GM12878 (cell line): ENCODE data around the gene LRRC27. TPM values are rescaled to one million over a fixed set of nuclear protein-coding genes. Genes with fewer than 3 reads are reported as not detected.

ENCODE experiments used
- ATAC-seq: fragments of 200-7000 bp; cut with Tn5 transposase; 3 replicates; pipeline ENCODE4 v1.9.1; 2020; ENCODE audit warnings: mild to moderate bottlenecking, moderate library complexity
- BruUV-seq: library from RNA; stranded (reverse); fragments of 400-500 nt; replicated peaks from 2 replicates; lab custom pipeline; 2021; lab: Mats Ljungman, UMichigan
- CTCF ChIA-PET: fragments of 300-600 bp; sonication (Branson Sonifier 250); formaldehyde crosslinking; extraction: SDS; loops from one replicate; lab custom pipeline; 2021; ENCODE audit warnings: inconsistent platforms; lab: Yijun Ruan, JAX
- POLR2A ChIA-PET: fragments of 350-600 bp; formaldehyde crosslinking; extraction: SDS; loops from one replicate; lab custom pipeline; 2021; ENCODE audit warnings: inconsistent platforms; lab: Charles Lee
- RAD21 ChIA-PET: fragments of 300-600 bp; sonication (Branson Sonifier 250); formaldehyde crosslinking; loops from one replicate; lab custom pipeline; 2023; ENCODE audit warnings: antibody characterized with exemption; ENCODE audit not compliant: unreplicated experiment; lab: Charles Lee
- SMC1A ChIA-PET: fragments of 300-600 bp; sonication (Branson Sonifier 250); formaldehyde crosslinking; loops from one replicate; lab custom pipeline; 2023; ENCODE audit not compliant: unreplicated experiment, uncharacterized antibody; lab: Charles Lee
- DNase-seq: peaks from one replicate; pipeline ENCODE4 v3.0.0-alpha.2; 2011; ENCODE audit warnings: low read depth, low spot score
- FAIRE-seq: peaks from 3 replicates; lab custom pipeline; 2011; peaks lifted over from hg19 to GRCh38; lab: Jason Lieb, UNC
- H2AFZ ChIP-seq: 2 replicates; pipeline ENCODE4 v1.6.0; 2011; ENCODE audit warnings: low read depth, low read length, control low read depth; ENCODE audit not compliant: control insufficient read depth
- H3K27ac ChIP-seq: 2 replicates; pipeline ENCODE4 v1.5.1; 2011; ENCODE audit warnings: control low read depth; ENCODE audit not compliant: control insufficient read depth, insufficient read depth
- H3K27me3 ChIP-seq, 2 experiments: replicated peaks in 1 of 2; 2 replicates each; pipeline versions ENCODE4 v1.6.0 to v1.6.1; 2011; ENCODE audit warnings: low read length in 1 of 2; ENCODE audit not compliant: control insufficient read depth in 2 of 2, insufficient read depth in 2 of 2
- H3K36me3 ChIP-seq, 2 experiments: 2 replicates each; pipeline ENCODE4 v1.5.1; 2011; ENCODE audit warnings: low read length in 1 of 2; ENCODE audit not compliant: control insufficient read depth in 2 of 2, insufficient read depth in 2 of 2
- H3K4me1 ChIP-seq: 2 replicates; pipeline ENCODE4 v1.6.1; 2011; ENCODE audit warnings: mild to moderate bottlenecking, low read length, moderate library complexity, mixed read lengths; ENCODE audit not compliant: control insufficient read depth, insufficient read depth
- H3K4me2 ChIP-seq: 2 replicates; pipeline ENCODE4 v1.6.0; 2011; ENCODE audit warnings: control low read depth; ENCODE audit not compliant: control insufficient read depth, insufficient read depth
- H3K4me3 ChIP-seq: fragments of 200-600 bp; sonication (generic); 2 replicates; pipeline ENCODE4 v1.5.1; 2016
- H3K79me2 ChIP-seq: 2 replicates; pipeline ENCODE4 v1.6.0; 2011; ENCODE audit warnings: low read length; ENCODE audit not compliant: control insufficient read depth, insufficient read depth
- H3K9ac ChIP-seq: 2 replicates; pipeline ENCODE4 v1.8.0; 2011; ENCODE audit warnings: low read length, control low read depth, mixed read lengths; ENCODE audit not compliant: control insufficient read depth, insufficient read depth
- H3K9me3 ChIP-seq: replicated peaks from 3 replicates; pipeline ENCODE4 v1.5.1; 2011; ENCODE audit warnings: mild to moderate bottlenecking, low read length; ENCODE audit not compliant: control insufficient read depth, insufficient read depth
- H4K20me1 ChIP-seq: 2 replicates; pipeline ENCODE4 v1.6.0; 2011; ENCODE audit not compliant: control insufficient read depth, insufficient read depth
- BRCA1 ChIP-seq: IDR thresholded peaks from 2 replicates; pipeline ENCODE4 v1.6.1; 2011; ENCODE audit warnings: low read depth, low read length, improper control_type of control experiment
- CREB1 ChIP-seq: IDR thresholded peaks from 2 replicates; pipeline ENCODE4 v1.6.1; 2012; ENCODE audit warnings: low read depth, mild to moderate bottlenecking, inconsistent platforms
- CREM ChIP-seq: IDR thresholded peaks from 2 replicates; pipeline ENCODE4 v1.6.1; 2014; ENCODE audit warnings: antibody characterized with exemption, low read depth
- JUND ChIP-seq: IDR thresholded peaks from 2 replicates; pipeline ENCODE4 v1.6.1; 2012; ENCODE audit warnings: low read depth, mild to moderate bottlenecking, low read length, improper control_type of control experiment, moderate library complexity
- NFYB ChIP-seq: IDR thresholded peaks from 2 replicates; pipeline ENCODE4 v1.6.1; 2011; ENCODE audit warnings: low read depth, mild to moderate bottlenecking, low read length, improper control_type of control experiment, moderate library complexity; ENCODE audit not compliant: insufficient read depth
- NR2C2 ChIP-seq: IDR thresholded peaks from 2 replicates; pipeline ENCODE4 v1.6.1; 2011; ENCODE audit warnings: borderline replicate concordance, low read depth; ENCODE audit not compliant: control insufficient read depth, insufficient read length
- RAD21 ChIP-seq: IDR thresholded peaks from 2 replicates; pipeline ENCODE4 v1.6.1; 2011; ENCODE audit warnings: mild to moderate bottlenecking, low read depth, low read length, moderate library complexity; ENCODE audit not compliant: insufficient read depth
- WRNIP1 ChIP-seq: IDR thresholded peaks from 2 replicates; pipeline ENCODE4 v1.6.1; 2011; ENCODE audit warnings: low read depth, low read length, improper control_type of control experiment, borderline replicate concordance
- WGBS: methylation state at CpG from one replicate; pipeline ENCODE4 v1.1.6; 2016; ENCODE audit warnings: low lambda C conversion rate; ENCODE audit not compliant: insufficient replicate concordance, insufficient coverage; ENCODE audit errors: missing lambda C conversion rate; 5-methylcytosine and 5-hydroxymethylcytosine counted together
- in situ Hi-C: fragments of 300-500 bp; cut with MboI; formaldehyde crosslinking; loops from 9 replicates; pipeline ENCODE4 v1.14.3; 2018; ENCODE audit warnings: mixed read lengths
- intact Hi-C: fragments of 100-400 bp; cut with micrococcal nuclease; formaldehyde crosslinking; loops from one replicate; pipeline ENCODE4 v1.14.2; 2022; ENCODE audit not compliant: unreplicated experiment
- polyA plus RNA-seq, 11 experiments: library from polyadenylated mRNA; depleted of rRNA in 4 of 11; unstranded in 6 of 11; stranded (reverse) in 5 of 11; fragments of >200 nt; fragmentation: Nextera tagmentation in 4 of 11; fragmentation: Illumina TruSeq in 1 of 11; extraction: Ambion mirVana in 4 of 11; extraction: Trizol in 1 of 11; gene quantifications; 1 replicate in 1 of 11; 2 replicates in 10 of 11; pipeline versions ENCODE4 v1.2.1 to v1.2.3, GENCODE V29; 2011 to 2016; ENCODE audit warnings: inconsistent platforms in 2 of 11, missing spikeins in 2 of 11, low read depth in 1 of 11
- total RNA-seq, 4 experiments: library from RNA; depleted of rRNA in 3 of 4; stranded (reverse); fragments of >200 nt in 3 of 4; fragmentation: Illumina TruSeq in 1 of 4; extraction: Trizol in 1 of 4; gene quantifications; 2 replicates each; pipeline versions ENCODE4 v1.2.1 to v1.2.3, GENCODE V29; 2013 to 2021
- TF ChIP-seq, protein P1 (sequence below): fragments of 450-650 bp; IDR thresholded peaks from 2 replicates; pipeline ENCODE4 v1.6.1; 2018; ENCODE audit warnings: borderline replicate concordance, mild to moderate bottlenecking; ENCODE audit not compliant: partially characterized antibody
- TF ChIP-seq, protein P2 (sequence below): fragments of 450-650 bp; IDR thresholded peaks from 2 replicates; pipeline ENCODE4 v1.6.1; 2016; ENCODE audit warnings: mild to moderate bottlenecking
- TF ChIP-seq, protein P3 (sequence below): IDR thresholded peaks from 2 replicates; pipeline ENCODE4 v1.6.1; 2012; ENCODE audit warnings: low read depth, low read length, improper control_type of control experiment
- TF ChIP-seq, protein P4 (sequence below): IDR thresholded peaks from 2 replicates; pipeline ENCODE4 v1.6.1; 2012; ENCODE audit warnings: low read length, inconsistent platforms

The LRRC27 gene
- total and polyA plus RNA-seq, 10 of the 15 experiments (the other 5 are each of a cell fraction or from before 2014, with no cell fraction given), result 0.48 to 6.9 (median 4.7) TPM

DNA sequence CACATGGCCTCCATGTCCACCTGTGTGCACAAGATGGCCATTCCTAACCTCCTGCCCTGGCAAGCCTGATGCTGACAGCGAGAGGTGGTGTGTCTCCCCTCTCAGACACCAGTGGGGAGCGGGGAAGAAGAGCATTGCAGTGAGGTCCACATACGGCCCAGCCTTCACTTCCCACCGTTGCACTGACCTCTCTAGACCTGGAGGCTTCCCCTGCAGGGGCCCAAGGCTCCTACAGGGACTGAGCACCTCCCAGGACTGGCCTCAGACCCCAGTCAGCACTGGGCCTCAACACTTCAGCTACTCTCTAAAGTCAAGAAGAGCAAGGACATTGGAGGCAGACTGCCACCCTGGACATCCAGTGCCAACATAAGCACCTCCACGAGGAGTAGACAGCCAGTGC is 40.2 kb upstream of the LRRC27 start:
- RAD21 ChIA-PET, result no interaction called here
- Histone ChIP-seq H3K4me3 (no peak overlapping the region), H3K27ac (no peak overlapping the region), H3K79me2 (no peaks in the 10 kb centered on the region), H3K27me3 (no peaks in the 10 kb centered on the region), H3K9ac (no peak overlapping the region), H3K4me2 (no peak overlapping the region), H2AFZ (no peak overlapping the region), H3K9me3 (no peaks in the 10 kb centered on the region), H4K20me1 (no peaks in the 10 kb centered on the region), H3K4me1 (no peaks in the 10 kb centered on the region), H3K36me3 (no peaks in the 10 kb centered on the region)
- SMC1A ChIA-PET, result no interaction called here
- DNase-seq (no peak), ATAC-seq (no peak), FAIRE-seq (no peak)
- 36% methylated on average over 4 of the region's 5 CpGs for WGBS
- CTCF ChIA-PET, result no interaction called here
- intact Hi-C loops, result no loop called here
- BruUV-seq, result no TSS peak
- TF ChIP-seq, protein P1, sequence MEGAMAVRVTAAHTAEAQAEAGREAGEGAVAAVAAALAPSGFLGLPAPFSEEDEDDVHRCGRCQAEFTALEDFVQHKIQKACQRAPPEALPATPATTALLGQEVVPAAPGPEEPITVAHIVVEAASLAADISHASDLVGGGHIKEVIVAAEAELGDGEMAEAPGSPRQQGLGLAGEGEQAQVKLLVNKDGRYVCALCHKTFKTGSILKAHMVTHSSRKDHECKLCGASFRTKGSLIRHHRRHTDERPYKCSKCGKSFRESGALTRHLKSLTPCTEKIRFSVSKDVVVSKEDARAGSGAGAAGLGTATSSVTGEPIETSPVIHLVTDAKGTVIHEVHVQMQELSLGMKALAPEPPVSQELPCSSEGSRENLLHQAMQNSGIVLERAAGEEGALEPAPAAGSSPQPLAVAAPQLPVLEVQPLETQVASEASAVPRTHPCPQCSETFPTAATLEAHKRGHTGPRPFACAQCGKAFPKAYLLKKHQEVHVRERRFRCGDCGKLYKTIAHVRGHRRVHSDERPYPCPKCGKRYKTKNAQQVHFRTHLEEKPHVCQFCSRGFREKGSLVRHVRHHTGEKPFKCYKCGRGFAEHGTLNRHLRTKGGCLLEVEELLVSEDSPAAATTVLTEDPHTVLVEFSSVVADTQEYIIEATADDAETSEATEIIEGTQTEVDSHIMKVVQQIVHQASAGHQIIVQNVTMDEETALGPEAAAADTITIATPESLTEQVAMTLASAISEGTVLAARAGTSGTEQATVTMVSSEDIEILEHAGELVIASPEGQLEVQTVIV, result no peak
- TF ChIP-seq CREM (no peak), BRCA1 (no peak), JUND (no peak), WRNIP1 (no peak), NR2C2 (no peak), RAD21 (no peak), CREB1 (no peak), NFYB (no peak)
- TF ChIP-seq, protein P2, sequence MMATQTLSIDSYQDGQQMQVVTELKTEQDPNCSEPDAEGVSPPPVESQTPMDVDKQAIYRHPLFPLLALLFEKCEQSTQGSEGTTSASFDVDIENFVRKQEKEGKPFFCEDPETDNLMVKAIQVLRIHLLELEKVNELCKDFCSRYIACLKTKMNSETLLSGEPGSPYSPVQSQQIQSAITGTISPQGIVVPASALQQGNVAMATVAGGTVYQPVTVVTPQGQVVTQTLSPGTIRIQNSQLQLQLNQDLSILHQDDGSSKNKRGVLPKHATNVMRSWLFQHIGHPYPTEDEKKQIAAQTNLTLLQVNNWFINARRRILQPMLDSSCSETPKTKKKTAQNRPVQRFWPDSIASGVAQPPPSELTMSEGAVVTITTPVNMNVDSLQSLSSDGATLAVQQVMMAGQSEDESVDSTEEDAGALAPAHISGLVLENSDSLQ, result no peak
- TF ChIP-seq, protein P3, sequence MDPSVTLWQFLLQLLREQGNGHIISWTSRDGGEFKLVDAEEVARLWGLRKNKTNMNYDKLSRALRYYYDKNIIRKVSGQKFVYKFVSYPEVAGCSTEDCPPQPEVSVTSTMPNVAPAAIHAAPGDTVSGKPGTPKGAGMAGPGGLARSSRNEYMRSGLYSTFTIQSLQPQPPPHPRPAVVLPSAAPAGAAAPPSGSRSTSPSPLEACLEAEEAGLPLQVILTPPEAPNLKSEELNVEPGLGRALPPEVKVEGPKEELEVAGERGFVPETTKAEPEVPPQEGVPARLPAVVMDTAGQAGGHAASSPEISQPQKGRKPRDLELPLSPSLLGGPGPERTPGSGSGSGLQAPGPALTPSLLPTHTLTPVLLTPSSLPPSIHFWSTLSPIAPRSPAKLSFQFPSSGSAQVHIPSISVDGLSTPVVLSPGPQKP, result no peak
- TF ChIP-seq, protein P4, sequence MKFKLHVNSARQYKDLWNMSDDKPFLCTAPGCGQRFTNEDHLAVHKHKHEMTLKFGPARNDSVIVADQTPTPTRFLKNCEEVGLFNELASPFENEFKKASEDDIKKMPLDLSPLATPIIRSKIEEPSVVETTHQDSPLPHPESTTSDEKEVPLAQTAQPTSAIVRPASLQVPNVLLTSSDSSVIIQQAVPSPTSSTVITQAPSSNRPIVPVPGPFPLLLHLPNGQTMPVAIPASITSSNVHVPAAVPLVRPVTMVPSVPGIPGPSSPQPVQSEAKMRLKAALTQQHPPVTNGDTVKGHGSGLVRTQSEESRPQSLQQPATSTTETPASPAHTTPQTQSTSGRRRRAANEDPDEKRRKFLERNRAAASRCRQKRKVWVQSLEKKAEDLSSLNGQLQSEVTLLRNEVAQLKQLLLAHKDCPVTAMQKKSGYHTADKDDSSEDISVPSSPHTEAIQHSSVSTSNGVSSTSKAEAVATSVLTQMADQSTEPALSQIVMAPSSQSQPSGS, result no peak
- in situ Hi-C loops, result no loop called here
- POLR2A ChIA-PET, result no interaction called here
